GM18511 (cell line): Measurements from ENCODE around the gene PXDN.
"Not testable (repeated sequence)": the region's sequence is repeated elsewhere in the genome, so short reads cannot be mapped to it uniquely, and the experiment has no call there.

Source experiments
- ATAC-seq: cut with Tn5 transposase; IDR thresholded peaks from one replicate; pipeline ENCODE4 v1.9.1; 2021; ENCODE audit warnings: mild to moderate bottlenecking, moderate library complexity; ENCODE audit not compliant: unreplicated experiment

The PXDN gene

DNA sequence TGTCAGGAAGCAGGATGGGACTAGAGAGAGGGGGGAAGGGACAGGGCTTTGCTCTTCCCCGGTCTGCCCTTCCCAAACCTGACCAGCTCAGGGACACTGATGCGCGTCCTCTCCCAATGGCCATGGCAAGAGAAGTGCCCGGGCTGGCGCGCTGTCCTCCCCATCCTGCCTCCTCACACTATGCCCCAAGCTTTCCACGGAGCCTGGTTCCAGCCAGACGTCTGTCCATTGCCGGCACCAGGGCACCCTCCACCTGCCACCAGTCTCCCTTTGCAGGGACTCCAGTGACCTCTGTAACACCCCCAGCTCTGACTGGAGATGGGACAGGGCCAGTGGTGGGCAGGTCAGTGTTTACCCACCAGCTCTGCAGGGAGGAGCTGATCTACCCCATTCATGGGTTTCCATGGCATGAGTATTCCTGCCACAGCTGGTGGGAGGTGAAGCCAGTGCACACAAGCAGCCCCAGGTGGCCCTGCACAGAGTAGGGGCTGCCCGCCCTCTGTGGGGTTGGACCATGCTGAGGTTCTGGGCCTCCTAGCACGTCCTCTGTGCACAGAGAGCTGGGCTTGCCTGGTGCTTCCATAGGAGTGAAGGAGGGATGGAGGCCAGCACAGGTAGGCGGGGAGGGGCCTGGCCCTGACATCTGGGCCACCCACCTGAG, 109.5 kb downstream of the PXDN start:
- ATAC-seq, result no peak

DNA sequence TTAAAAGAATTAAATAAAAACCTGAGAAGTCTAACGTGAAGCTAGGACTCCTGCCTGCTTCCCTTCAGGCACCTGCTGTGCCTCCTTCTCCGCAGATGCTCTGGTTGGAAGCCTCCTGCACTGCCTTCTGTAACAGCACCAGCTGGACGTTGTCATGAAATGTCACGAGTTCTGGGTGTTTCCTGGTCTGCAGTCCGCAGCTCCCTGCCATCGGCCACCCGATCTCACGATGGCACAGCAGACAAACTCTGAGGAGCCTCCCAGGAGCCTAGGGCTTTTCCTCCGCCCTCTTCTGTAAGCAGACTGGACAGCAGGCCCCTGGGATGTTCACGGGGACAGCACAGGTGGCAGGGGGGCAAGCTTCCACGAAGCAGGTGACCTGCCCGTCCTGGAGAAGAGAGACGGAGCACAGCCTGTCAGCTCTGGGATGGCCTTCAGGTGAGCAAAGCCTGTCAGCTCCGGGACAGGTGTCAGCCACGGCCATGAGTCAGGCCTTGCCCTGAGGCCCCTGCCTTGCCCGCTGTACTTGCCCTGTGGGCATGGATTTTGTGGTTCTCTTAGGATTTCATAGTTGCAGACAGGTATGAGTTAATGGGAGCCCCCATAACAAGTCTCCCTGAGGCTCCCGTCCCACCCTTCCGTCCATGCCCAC, 110.3 kb downstream of the PXDN start:
- ATAC-seq, result no peak

GRCh38 chr2:1633092-1633671, 111.1 kb downstream of the PXDN start:
- ATAC-seq, result no peak

- ATAC-seq, result no peak
These were observed 111.8 kb downstream of the PXDN start for GRCh38 chr2:1632510-1632909.

DNA sequence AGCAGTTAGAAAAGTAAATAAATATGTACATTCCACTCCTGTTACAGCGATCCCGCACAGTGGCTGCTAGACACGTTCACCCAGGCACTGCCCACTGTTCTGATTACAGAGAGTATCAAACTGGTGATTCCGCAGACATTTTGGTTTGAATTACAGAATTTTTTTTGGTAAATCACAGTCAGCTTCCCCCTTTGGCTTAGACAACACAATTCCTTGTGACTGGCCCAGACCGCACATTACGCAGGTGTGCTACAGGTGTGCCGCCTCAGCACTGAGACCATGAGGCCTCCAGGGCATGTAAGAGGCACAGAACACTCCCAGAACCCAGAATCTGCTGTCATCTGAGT, 112.3 kb downstream of the PXDN start:
- ATAC-seq, result no peak

GRCh38 chr2:1631292-1632001, 112.9 kb downstream of the PXDN start:
- no peak for ATAC-seq

- no peak for ATAC-seq
These were observed 115.4 kb downstream of the PXDN start for GRCh38 chr2:1628893-1629292.

- no peak for ATAC-seq
These were observed 116.5 kb downstream of the PXDN start for GRCh38 chr2:1627628-1628381.

GRCh38 chr2:1626271-1626681, 118.0 kb downstream of the PXDN start:
- no peak for ATAC-seq

GRCh38 chr2:1625281-1626001, 118.9 kb downstream of the PXDN start:
- no peak for ATAC-seq

- no peak for ATAC-seq
These were observed 120.3 kb downstream of the PXDN start for GRCh38 chr2:1623906-1624445.

- no peak for ATAC-seq
These were observed 121.7 kb downstream of the PXDN start for GRCh38 chr2:1622521-1623200.

- not testable (repeated sequence) for ATAC-seq
These were observed 122.3 kb downstream of the PXDN start for GRCh38 chr2:1621976-1622375.

DNA sequence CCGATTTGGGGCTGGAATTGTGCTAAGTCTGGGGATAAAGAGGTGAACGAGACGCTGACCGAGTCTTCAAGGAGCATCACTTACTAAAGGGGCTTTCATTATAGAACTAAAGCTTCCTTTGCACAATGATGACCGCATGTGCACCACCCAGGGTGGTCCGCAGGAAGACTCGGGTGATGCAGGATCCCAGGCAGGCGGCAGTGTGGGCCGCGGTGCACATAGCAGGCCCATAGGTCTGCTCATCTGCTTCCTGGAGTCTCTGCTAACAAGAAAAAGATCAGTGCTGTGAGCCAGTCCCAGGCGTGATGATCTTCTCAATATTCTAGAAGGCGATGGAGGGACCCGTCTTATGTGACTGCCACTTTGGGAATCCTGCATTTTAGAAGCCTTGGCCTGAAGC, 122.8 kb downstream of the PXDN start:
- no peak for ATAC-seq

DNA sequence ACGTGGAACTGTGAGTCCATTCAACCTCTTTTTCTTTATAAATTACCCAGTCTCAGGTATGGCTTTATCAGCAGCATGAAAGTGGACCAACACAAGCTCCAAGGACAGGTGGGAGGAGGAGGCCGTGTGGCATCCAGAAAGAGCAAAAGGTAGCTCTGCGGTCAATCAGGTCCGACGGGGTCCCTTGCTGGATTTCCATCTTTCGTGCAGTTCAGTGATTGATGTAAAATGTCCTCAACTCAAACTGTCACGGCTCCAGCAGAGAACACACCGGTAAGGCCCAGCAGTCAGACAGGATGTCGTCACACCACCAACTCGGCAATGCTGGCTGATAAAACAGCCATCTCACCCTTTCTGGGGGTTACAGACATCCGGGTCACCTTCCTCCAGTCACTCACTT, 123.3 kb downstream of the PXDN start:
- ATAC-seq, result no peak

GRCh38 chr2:1620081-1620480, 124.2 kb downstream of the PXDN start:
- ATAC-seq, result no peak

GRCh38 chr2:1619556-1619955, 124.8 kb downstream of the PXDN start:
- no peak for ATAC-seq

DNA sequence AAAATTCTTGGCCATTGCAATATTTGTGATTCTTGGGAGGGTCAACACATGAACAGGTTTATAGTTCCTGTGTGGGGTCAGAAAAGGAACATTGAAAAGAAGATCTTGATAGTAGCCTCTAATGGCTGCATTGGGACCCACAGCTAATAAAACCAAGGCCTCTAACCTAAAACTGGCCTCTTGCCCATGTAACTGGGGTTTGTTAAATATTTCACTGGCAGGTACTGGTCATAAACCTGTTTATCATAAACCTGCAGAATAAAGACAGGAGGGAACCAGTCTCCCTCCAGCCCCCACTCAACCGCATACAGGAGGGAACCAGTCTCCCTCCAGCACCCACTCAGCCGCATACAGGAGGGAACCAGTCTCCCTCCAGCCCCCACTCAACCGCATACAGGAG, 125.3 kb downstream of the PXDN start:
- ATAC-seq, result no peak

- no peak for ATAC-seq
These were observed 125.9 kb downstream of the PXDN start for GRCh38 chr2:1618191-1618961.
